PFSK-1 (cell line): ENCODE measurements around the gene LRRC15.

Experiments
- POLR2AphosphoS5 ChIP-seq: IDR thresholded peaks from 2 replicates; pipeline ENCODE4 v1.6.1; 2012; ENCODE audit warnings: low read depth, mild to moderate bottlenecking, control low read depth, low read length, moderate library complexity
- REST ChIP-seq, 2 experiments: IDR thresholded peaks; 2 replicates each; pipeline versions ENCODE4 v1.6.1 to v1.8.0; 2011 to 2012; ENCODE audit warnings: low read depth in 2 of 2, low read length in 2 of 2, control low read depth in 1 of 2, inconsistent platforms in 1 of 2, mild to moderate bottlenecking in 1 of 2, moderate library complexity in 1 of 2; ENCODE audit not compliant: insufficient read depth in 1 of 2
- SIN3A ChIP-seq: IDR thresholded peaks from 2 replicates; pipeline ENCODE4 v1.6.1; 2012; ENCODE audit warnings: mild to moderate bottlenecking, low read length, moderate library complexity, borderline replicate concordance; ENCODE audit not compliant: insufficient read depth

DNA sequence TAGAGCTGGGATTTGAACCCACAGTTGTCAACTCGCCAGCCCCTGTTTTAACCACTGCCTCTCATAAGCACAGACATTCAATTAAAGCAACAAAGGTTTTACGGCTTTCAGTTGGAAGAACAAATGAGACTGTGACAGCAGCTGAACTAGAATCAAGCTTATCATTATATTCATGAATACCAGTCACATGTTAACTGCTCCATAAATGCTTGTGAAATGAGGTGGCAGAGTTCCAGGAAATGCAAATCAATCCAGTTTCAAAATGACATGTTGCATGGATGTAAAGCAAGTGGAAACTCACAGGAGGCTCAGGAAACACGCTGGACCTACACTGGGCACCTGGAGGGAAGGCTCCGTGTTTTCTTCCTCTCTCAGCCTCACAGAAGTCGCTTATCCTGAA is 25.7 kb upstream of the LRRC15 start:
- TF ChIP-seq REST (IDR thresholded peaks at IDR 0.05; ENCODE audit: insufficient read depth in 1 of 2, low read depth in 2 of 2, low read length in 2 of 2) = no peak
- no peak for TF ChIP-seq POLR2AphosphoS5
- no peak for TF ChIP-seq SIN3A
